Nephron (organoid): ENCODE results near the gene SLC6A11.

Experiments
- H3K27ac Mint-ChIP-seq, 3 experiments: 2 replicates each; pipeline ENCODE4 v1.8.0; 2020; ENCODE audit warnings: mixed read lengths in 3 of 3, mild to moderate bottlenecking in 2 of 3, moderate library complexity in 1 of 3
- H3K27me3 Mint-ChIP-seq: 2 replicates; pipeline ENCODE4 v1.8.0; 2021; ENCODE audit warnings: low read depth, mild to moderate bottlenecking, moderate library complexity, mixed read lengths
- H3K36me3 Mint-ChIP-seq: 2 replicates; pipeline ENCODE4 v1.8.0; 2020; ENCODE audit warnings: low read depth, mixed read lengths
- H3K4me1 Mint-ChIP-seq: 2 replicates; pipeline ENCODE4 v1.8.0; 2020; ENCODE audit warnings: mixed read lengths
- H3K4me3 Mint-ChIP-seq, 3 experiments: 2 replicates each; pipeline ENCODE4 v1.8.0; 2020; ENCODE audit warnings: mild to moderate bottlenecking in 3 of 3, mixed read lengths in 3 of 3, moderate library complexity in 2 of 3
- H3K9me3 Mint-ChIP-seq: 2 replicates; pipeline ENCODE4 v1.8.0; 2020; ENCODE audit warnings: mixed read lengths
- TF ChIP-seq, protein P1 (sequence below), 3 experiments: fragments of 200-600 bp; sonication (generic); IDR thresholded peaks; one replicate each; pipeline ENCODE4 v1.5.0; 2021; ENCODE audit warnings: antibody characterized with exemption in 3 of 3; ENCODE audit not compliant: unreplicated experiment in 3 of 3

SLC6A11 gene

DNA sequence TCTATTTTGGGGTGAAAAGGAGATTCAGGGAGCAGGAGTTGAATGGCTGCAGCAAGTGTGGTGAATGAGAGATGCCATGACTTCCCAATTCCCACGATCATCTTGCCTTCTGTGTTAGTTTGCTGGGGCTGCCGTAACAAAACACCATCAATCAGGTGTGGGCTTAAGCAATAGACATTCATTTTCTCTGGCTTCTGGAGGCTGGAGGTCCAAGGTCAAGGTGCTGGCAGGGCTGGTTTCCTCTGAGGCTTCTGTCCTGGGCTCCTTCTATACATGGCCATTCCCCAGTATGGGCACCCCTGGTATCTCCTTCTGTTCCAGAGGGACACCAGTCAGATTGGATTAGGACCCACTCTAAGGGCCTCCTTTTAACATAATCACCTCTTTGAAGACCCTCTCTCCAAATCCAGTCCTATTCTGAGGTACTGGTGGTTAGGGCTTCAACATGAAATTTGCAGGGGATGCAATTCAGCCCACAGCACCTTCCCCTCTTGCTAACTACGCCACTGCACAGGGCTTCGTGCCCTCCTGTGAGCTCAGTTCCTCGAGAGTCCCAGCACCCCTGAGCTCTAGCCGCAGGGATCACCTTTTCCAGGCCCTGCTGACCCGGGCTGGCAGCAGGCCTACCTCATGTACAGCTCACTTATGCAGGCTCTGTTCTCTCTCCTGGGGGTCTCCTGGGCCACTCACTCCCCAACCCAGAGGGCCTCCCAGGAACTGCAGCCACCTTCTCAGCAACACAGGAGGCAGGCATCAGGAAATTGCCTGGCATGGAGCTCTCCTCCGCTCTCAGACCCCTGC, 37.3 kb upstream of the SLC6A11 start:
- Mint-ChIP-seq H3K27me3 (peaks cover 48% of the 10 kb centered on the region), H3K36me3 (no peaks in the 10 kb centered on the region), H3K27ac (no peak overlapping the region), H3K4me1 (no peaks in the 10 kb centered on the region), H3K4me3 (no peak overlapping the region), H3K9me3 (no peaks in the 10 kb centered on the region)
- TF ChIP-seq, protein P1, sequence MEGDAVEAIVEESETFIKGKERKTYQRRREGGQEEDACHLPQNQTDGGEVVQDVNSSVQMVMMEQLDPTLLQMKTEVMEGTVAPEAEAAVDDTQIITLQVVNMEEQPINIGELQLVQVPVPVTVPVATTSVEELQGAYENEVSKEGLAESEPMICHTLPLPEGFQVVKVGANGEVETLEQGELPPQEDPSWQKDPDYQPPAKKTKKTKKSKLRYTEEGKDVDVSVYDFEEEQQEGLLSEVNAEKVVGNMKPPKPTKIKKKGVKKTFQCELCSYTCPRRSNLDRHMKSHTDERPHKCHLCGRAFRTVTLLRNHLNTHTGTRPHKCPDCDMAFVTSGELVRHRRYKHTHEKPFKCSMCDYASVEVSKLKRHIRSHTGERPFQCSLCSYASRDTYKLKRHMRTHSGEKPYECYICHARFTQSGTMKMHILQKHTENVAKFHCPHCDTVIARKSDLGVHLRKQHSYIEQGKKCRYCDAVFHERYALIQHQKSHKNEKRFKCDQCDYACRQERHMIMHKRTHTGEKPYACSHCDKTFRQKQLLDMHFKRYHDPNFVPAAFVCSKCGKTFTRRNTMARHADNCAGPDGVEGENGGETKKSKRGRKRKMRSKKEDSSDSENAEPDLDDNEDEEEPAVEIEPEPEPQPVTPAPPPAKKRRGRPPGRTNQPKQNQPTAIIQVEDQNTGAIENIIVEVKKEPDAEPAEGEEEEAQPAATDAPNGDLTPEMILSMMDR (IDR thresholded peaks at IDR 0.05; ENCODE audit: unreplicated experiment in 3 of 3): no peak

DNA sequence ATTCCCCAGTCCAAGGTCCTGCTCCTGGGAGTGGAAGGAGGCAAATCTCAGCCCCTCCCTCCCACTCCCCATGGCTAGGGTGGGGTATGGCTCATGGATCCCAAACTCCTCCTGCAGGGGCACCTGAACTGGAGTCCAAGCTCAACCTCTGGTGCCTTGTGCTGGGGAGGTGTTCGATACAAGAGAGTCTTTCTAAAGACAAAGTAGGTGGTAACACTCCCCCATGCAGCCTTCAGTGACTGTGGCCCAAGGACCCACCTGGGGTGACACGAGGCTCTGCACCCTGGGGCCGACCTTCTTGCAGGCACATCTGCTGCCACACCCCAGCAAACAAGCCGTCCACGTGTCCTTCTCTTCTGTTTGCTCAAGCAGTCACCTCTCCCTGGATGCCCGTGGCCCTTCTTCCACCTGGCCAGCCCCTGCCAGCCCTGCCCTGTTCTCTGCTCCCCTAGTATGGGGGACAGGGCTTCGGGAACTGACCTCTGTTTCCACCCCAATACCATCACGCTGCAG, 36.7 kb upstream of the SLC6A11 start:
- TF ChIP-seq, protein P1 (IDR thresholded peaks at IDR 0.05; ENCODE audit: unreplicated experiment in 3 of 3): no peak
- Mint-ChIP-seq H3K9me3 (no peaks in the 10 kb centered on the region), H3K27ac (no peak overlapping the region), H3K4me1 (no peaks in the 10 kb centered on the region), H3K36me3 (no peaks in the 10 kb centered on the region), H3K4me3 (no peak overlapping the region), H3K27me3 (peaks cover 53% of the 10 kb centered on the region)

DNA sequence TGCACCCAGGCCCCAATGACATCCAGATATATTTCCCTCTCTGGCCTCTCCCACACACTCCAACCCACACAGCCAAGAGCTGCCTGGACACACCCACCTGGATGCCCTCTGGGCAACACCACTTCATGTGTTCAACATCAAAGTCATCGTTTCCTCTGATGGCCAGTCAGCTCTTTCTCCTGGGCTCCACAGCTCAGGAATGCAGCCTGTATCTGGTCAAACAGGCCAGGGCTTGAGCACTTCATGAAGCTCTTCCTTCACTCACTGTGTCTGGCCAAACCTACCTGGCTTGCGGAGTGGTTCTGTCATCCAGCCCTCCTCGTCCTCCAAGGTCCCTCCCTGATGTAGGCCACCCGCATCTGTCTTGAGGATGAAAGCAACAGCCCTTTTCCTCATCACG, 35.8 kb upstream of the SLC6A11 start:
- H3K36me3 Mint-ChIP-seq: no peaks in the 10 kb centered on the region
- H3K4me1 Mint-ChIP-seq: no peaks in the 10 kb centered on the region
- no peak overlapping the region for H3K4me3 Mint-ChIP-seq
- peaks cover 55% of the 10 kb centered on the region for H3K27me3 Mint-ChIP-seq
- no peak overlapping the region for H3K27ac Mint-ChIP-seq
- TF ChIP-seq, protein P1 (IDR thresholded peaks at IDR 0.05; ENCODE audit: unreplicated experiment in 3 of 3): no peak
- H3K9me3 Mint-ChIP-seq: no peaks in the 10 kb centered on the region

DNA sequence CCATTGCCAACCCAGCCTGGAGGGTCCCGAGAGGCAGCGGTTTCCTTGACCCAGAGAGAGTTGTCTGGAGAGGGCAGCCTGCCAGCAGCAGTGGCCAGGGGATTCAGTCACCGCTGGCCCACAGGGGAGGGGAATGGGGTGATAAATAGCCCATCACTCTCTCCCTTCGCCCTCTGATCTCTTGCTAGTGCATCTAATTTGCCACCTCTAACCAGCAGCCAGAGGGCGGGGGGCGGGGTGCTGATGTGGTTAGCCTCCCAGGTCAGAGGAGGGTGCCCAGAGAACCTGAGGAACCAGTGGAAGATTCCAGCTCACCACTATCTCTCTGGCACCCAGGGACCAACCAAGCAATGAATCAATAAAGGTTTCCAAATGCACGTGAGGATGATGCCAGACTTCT, 35.1 kb upstream of the SLC6A11 start:
- Mint-ChIP-seq H3K4me3 (no peak overlapping the region), H3K27ac (no peak overlapping the region), H3K36me3 (no peaks in the 10 kb centered on the region), H3K4me1 (no peaks in the 10 kb centered on the region), H3K9me3 (no peaks in the 10 kb centered on the region), H3K27me3 (peaks cover 51% of the 10 kb centered on the region)
- TF ChIP-seq, protein P1 (IDR thresholded peaks at IDR 0.05; ENCODE audit: unreplicated experiment in 3 of 3): no peak

DNA sequence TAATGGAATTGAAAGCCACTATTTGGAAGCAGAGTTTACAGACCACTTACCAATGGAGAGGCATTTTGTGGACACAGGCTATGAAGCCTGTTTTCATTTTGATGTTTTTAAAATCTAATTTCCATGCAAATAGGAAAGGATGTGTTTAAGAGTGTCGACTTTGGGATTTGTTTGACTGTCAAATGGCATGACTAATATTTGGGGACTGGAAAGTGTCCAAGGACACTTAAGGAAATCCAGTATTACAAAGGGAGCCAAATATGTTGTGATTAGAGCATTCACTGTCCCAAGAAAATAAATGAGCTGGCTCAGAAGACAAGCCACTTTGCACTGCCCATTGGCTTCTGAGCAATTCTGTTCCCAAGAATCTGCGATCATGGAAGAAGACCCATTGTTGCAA, 34.0 kb upstream of the SLC6A11 start:
- Mint-ChIP-seq H3K27ac (no peak overlapping the region), H3K36me3 (no peaks in the 10 kb centered on the region), H3K4me1 (no peaks in the 10 kb centered on the region), H3K4me3 (no peak overlapping the region), H3K27me3 (peaks cover 55% of the 10 kb centered on the region), H3K9me3 (no peaks in the 10 kb centered on the region)
- TF ChIP-seq, protein P1 (IDR thresholded peaks at IDR 0.05; ENCODE audit: unreplicated experiment in 3 of 3): no peak
